ENCODE results near the gene TPX2.

The TPX2 gene

DNA sequence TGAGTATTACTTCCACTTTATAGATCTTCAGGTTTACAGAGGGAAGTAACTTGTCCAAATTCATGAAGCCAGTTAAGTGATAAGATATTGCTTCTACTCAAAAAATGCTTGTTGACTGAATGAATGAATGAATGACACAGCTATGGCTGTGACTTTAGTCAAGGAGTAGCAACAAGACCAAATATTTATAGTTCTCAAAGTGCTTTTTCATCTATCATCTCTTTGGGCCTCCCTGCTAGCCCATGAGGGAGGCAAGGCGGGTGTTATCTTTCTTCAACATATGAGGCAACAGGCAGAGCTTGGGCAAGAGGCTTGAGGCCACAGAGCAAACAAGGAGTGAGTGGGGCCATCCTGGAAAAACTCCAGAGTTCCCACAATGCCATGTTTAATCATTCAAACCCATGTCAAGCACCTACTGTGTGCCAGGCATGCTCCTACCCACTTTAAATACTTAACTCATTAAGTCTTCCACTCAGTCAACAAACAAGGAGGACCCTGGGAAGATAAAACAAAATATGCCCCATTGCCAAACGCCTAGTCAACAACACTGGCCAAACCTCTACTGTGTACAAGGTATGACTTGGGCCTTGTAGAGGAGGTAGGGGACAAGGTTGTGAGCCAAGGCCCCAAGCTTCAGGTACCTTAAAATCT lies 32.4 kb upstream of the TPX2 start:
- DNase-seq (ENCODE audit: low read depth, low spot score) = no peak

DNA sequence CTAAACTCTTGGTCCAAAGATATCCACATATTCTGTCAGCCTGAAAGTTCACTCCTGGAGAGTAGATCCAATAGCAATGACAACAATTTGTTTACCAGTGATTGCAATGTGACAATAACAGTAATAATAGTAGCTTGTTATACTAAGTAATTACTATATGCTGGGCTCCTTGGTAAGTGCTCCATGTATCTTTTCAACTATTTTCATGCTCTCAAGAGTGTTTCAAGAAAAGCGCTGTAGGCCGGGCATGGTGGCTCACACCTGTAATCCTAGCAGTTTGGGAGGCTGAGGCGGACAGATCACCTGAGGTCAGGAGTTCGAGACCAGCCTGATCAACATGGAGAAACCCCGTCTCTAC lies 31.9 kb upstream of the TPX2 start:
- DNase-seq (ENCODE audit: low read depth, low spot score) = no peak

DNA sequence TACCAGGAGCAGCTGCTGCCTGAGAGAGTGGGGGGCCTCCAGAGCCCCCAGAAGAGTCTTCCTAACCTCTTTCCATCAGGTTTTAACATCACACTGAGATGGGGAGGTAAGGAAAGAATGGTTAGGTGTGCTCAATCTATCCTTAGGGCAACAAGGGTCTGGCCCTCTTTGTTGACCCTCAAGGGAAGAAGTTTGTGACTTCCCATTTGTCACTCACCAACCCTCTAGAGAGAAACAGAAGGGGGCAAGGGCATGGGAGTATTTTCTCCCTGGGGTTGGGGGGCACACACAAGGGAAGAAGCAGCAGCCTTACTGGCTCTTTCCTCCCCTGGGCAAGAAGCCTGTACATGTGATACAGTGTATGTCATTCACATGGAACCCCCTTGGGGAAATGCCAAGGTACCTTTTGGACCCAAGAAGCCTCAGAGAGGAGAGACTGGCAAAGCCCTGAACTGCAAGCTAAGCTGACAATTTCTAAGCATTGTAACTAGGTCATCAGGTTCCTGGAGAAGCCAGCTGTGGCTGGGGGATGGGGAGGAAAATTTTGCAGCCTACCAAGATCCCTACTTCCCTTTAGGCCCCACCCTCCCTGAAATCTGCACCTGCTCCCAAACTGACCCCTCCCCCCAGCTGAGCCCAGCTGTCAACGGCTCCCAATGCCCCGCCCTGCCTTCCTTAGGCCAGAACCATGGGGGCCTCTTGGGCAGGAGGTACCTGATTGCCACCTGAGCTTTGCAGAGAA lies 30.9 kb upstream of the TPX2 start:
- DNase-seq (ENCODE audit: low read depth, low spot score) = no peak

DNA sequence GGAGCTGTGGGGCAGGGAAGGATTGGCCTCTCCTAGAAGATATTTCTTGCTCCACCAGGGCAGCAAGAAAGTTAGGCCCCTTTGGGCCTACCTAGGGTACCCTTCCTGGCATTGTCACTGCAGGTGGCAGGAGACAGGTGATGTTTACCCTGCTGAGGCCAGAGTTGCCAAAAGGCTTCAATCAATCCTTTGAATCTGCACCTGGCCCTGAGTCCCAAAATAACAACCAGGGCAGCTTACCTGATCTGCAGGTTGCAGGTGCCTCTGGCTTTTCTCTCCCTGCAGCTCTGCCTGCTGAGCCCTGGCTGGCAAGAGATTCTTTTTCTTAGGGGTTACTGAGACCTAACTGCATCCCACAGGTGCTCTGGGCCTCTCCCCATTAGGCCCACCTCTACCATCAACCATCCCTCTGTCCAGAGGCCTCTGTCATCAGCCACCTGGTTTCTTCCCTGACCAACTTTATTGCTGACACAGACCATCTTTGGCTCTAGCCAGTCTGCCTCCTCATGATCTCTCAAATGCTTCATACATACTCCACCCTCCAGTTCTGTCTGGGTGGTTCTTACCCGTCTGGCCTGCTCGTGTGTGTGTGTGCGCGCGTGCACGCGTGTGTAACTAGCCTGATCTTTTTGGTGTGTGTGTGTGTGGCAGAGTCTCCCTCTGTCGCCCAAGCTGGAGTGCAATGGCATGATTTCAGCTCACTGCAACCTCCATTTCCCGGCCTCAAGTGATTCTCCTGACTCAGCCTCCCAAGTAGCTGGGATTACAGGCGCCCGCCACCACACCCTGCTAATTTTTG lies 30.2 kb upstream of the TPX2 start:
- DNase-seq (ENCODE audit: low read depth, low spot score) = no peak

DNA sequence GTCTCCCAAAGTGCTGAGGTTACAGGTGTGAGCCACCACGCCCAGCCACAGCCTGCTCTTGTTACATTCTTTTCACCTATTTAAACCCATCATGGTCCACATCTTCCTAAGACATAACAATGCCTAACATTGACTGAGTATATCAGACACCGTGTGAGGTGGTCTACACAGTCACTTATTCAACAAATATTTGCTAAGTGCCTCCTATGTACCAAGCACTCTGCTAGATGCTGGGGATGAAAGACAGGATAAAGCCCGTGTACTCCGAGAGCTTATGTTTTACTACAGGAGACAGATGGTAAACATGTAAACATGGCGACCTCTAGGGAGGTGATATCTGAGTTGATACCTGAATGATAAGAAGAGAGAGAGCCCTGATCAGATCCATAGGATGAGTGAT lies 29.2 kb upstream of the TPX2 start:
- no peak for DNase-seq (ENCODE audit: low read depth, low spot score)

DNA sequence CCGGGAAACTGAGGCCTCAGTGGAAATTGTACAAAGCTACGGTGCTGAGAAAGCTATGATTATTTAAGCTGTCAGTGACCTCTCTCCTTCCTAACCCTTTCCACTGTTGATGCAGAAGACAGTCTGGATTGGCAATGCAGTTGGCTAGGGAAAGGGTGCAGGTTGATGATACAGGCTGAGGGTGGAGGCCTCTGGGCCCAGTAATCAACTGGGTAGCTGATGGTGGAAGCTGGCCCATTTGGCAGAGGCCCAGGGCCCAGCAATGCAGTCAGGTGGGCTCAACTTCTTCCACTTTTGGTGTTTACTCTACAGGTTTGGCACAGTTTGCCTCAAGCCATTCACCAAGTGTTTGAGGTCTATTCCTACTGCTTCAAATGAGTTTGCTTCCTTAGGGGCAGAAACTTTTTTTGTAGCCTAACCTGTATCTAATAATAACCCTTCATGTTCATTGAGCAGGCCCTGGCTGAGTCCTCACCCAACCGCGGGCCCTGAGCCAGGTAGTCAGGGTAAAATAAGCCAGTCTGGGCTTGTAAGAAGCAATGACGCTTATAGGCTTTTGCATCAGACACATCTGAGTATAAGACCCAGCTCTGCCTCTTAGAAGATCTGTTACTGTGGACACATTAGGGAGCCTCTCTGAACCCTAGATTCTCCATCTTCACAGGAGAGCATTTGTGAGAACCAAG lies 28.5 kb upstream of the TPX2 start:
- no peak for DNase-seq (ENCODE audit: low read depth, low spot score)

DNA sequence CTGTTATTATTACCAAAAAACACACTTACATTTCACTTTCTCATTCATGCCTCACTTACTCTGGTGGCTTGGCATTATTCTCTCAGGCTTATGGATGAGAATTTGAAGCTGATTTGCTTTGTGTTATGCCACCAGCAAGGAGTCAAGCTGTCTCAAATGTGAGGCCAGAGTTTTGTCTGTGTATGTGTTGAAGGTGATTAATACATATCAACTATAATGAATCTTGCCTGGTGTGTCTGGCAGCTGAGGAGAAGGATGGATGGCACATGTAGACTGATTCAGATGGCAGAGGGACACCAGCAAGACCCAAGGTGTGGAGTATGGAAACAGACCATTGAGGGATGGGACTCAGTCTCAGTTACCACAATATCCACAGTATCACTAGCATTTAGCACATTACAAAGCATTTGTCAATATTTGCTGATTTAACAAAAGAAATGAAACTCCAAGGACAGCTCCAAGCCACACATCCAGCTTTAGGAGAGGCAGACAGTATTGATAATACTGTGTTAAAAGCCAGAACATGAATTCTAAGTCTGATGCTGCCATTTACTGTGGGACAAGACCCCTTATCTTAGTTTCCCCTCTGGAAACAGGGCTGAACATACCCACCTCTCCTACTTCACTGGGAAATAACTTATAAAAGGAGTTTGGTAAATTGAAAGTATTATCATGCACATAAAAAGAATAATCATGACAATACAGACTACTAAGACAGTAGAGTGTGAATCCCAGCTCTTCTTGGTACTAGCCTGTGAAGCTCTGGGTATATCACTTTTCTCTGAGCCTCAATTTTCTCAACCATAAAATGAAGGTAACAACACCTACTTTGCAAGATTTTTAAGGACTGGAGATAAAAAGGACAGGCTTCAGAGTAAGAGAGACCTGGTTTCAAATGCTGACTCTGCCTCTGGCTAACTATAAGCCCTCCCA lies 27.6 kb upstream of the TPX2 start:
- DNase-seq (ENCODE audit: low read depth, low spot score) = no peak

DNA sequence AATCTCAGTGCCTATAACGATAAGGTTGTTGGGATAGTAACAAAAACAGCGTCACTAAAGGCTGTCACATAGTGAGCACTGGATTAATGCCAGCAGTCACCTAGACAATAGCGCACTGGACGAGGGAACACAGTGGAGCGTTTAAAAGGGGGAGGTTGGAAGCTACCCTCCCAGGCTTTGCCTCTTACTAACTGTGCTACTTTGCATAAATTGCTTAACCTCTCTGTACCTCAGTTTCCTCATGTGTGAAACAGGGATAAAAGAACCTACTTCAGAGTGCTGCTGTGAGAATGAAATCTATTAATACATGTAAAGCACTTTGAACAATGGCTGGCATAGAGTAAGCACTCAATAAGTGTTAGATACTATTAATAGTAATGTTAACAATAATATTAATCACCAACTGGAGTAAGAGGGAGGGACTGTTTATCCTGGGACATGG lies 27.0 kb upstream of the TPX2 start:
- no peak for DNase-seq (ENCODE audit: low read depth, low spot score)

DNA sequence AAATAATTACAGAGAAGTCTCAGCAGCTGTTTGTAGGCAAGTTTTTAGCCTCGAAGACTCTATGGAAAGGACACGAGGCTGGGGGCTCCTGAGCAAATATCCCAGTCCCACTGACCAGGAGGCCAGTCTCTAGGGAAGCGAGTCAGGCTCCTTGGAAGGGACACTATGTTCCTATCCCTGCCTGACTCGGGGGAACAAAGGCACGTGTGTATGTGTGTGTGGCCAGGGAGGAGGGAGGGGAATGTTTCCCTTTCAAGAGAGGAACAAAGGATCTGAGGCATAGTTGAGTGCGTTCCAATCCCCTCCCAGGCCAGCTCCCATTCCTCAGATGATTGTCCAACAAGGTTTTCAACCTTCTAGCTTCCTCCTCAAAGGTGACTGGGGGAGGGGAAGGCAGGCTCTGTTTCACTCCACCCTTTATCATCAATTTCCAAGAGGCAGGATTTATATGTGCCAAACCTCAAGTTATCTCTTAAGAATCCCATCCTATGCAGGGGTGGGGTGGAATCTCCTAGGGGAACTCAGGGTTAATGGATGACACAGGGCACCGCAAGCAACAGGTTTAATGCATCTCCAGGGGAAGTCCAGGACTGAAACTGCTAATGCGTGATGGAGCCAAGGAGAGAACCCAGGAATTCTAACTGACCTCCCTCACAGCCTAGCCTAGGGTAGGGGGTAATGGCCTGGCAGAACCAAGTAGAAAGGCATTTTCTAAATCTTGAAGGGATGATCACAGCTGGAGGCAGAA lies 26.4 kb upstream of the TPX2 start:
- DNase-seq (ENCODE audit: low read depth, low spot score) = peak; percentile 93

DNA sequence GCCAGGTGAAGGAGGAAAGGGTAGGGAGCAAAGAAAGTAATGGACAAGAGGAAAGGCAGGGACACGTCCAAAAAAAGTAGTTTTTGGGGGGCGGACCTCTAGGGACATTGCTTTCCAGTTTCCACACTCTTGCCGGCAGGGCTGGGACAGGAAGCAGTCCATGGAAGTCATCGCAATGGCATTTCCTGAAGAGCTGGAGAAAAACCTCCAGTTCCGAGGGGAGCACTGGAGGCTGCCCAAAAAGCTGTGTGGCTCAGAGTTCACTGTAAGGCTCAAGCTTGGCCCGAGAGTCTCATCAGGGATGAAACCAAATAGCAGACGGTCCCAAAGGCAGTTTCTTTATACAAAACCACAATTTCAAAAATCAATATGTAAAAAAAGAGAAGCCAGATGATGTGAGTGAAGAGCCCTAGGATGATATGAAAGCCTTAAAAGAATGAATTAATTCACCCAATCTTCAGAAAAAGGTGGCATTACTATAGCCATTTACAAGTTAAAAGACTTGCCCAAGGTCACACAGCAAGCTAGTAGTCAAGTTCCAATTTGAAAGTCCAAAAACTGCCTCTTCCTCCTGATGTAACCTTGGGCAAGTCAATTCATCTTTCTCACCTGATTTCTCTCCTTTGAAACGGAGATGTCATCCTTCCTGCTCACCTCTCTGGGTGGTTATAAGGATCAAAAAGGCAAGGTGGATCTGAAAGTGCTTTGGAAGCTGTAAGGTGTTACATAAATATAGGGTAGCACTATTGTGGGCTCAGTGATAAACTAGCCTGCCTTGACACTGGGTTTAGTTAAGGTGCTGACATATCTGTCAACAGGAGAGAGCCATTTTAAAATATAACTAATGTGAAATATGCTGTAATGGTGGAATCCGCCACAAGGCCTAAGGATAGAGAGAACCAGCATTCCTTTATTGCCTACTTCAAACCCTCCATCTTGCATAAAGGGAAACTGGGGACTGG lies 25.5 kb upstream of the TPX2 start:
- no peak for DNase-seq (ENCODE audit: low read depth, low spot score)

DNA sequence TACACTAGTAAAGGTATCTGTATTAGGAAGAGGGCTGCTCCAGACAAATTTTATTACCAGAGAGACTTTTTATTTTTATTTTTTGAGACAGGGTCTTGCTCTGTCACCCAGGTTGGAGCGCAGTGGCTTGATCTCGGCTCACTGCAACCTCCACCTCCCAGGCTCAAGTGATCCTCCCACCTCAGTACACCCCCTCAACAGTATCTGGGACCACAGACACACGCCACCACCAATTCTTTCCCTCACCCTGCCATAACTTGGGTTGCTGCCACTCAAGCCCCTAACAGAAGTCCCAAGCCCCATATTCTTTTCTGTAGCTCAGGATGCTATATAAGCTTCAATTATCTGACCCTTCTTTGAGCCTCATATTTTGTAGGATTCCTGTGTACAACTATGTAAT lies 23.3 kb upstream of the TPX2 start:
- no peak for DNase-seq (ENCODE audit: low read depth, low spot score)

DNA sequence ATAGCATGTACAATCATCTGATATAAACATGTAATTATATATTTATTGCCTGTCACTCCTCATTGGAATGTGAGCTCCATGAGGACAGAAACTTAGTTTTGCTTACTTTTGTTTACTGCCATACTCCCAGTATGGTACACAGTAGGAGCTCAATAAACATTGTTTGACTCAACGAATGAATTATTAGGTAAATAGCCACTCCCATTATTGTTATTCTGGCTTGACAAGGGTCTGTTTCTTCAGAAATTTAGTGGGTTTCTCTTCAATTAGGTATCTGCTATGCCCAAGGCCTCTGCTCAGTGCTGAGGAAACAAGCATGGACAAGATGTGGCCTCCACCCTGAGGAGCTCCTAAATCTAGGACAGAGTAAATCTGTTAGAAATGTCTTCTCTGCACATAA lies 22.7 kb upstream of the TPX2 start:
- DNase-seq (ENCODE audit: low read depth, low spot score) = no peak

DNA sequence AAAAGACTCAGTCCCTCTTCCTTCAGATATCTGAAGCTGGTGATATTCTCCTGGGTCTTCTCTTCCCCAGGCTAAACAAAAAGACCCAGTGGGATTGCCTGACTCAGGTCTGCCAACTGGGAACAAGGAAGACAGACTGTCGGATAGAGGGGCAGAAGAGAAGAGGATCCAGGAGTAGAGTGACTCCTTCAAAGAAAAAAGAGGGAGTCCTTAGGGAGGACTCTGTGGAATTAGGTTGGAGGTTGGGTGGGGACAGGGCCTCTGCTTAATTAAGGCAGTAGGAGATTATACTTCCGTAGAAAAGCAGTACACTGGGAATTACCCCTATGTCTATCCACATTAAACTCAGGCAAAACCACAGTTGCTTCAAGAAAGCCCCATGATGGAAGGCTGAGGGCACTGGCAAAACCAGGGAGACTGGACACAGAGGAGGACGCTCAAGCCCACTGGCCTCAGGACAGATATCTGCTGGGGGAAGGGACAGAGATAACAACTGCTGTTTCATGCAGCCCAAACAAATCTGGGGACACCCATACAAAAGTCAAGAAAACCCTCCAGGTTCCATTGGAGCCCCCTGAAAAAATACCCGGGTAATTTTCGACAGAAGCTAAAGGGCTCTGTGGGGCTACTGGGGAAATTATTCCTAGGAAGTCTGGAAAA lies 22.1 kb upstream of the TPX2 start:
- no peak for DNase-seq (ENCODE audit: low read depth, low spot score)

DNA sequence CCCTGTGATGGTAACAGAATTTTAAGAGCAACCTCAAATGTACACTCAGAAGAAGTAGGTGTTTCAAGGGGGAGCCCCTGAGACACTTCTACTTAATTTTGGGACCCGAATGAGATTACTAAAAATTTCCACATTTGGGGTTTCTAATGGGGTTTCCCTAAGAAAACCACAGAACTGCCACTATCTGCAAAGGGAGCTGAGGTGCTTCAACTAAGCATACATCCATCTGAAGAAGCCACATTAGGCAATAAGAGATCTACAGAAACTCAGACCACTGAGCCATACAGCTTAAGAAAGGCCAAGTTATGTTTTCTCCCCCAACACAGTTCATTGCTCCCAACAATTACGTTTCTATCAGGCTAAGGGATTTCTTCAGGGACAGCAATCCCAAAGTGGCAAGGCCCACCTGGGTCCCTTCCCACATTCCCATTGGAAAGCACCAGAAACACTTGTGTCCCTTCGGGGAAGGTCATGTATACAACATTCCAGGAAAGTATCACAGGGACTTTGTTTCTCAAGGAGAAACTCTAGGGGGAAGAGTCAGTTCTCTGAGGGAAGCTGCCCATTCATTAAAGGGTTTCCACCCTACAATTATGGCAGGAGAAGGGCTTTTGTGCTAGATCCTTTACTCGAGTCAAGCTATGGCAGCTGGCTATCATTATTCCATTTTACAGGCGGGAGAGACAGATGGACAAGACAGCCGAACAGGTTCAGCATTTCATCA lies 21.4 kb upstream of the TPX2 start:
- DNase-seq (ENCODE audit: low read depth, low spot score) = no peak

DNA sequence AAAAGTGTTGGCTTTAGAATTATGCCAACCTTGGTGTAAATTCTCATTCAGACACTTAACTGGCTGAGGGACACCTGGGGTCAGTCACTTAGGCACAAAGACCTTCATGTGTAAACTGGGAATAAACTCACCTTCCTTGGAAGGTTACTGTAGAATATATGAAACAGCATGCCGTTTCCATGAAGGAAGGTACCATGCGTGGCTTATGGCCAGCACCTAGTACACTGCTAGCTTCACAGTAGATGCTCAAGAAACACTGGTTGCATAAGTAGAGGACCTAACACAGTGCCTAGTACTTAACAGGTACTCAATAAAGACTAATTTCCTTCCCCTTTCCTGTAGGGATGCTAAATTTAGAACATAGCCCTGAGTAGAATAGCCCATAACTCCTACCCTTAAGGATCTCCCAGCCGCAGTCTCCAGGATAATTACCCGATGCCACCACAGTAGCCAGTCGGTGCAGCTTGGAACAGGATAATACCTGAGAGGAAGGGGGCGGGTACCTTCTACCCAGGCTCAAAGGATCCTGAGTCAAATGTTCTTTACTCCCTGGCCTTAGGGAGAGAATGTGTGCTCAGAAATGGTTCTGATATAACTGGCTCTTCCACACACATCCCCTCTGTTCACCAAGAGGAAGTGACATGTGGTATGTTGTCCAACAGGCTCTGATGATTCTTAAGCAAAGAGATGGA lies 20.0 kb upstream of the TPX2 start:
- no peak for DNase-seq (ENCODE audit: low read depth, low spot score)

DNA sequence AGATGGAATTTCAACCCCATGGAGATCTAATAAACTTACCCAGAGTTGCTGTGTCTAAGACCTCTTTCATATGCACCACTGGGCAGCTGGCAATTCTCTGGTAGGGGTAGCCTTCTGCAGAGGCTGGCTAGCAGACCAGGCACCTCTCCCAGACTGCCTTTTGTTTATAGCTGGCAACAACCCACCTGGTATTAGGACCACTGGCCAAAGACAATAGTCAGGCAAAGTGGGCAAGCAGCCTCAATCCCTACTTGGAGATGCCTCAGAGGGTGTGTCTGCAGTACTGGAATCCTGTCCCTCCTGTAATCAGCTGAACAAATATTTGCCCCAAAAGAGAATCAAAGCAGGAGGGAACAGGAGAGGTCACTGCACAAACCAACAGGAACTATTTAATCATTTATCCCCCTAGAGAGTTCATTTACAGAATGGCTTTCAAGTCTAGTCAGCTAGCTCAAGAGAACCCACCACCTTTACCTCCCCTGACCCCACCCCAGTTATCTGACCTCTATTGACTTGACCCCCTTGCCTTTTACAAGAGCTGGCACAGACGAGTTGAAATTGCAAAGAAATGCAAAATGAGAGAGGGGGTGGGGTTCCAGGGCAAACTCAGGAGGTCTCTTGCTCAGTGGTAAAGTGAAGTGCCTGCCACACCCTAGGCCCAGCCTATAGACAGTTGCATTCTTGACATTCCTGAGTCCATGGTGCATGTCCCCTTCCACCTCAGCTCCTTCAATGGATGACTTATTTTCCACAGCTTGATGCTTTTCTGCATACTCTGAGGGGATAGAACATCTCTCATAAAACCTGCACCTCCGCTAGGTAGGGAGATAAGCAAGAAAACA lies 19.2 kb upstream of the TPX2 start:
- DNase-seq (ENCODE audit: low read depth, low spot score) = no peak
